Upper lobe of left lung (tissue), 6 donors: ENCODE results near the gene FGF16. TPM values are rescaled to one million over a fixed set of nuclear protein-coding genes. Genes with fewer than 3 reads are reported as not detected.

ENCODE experiments used
- ATAC-seq, 2 donors: fragments of 200-7000 bp; cut with Tn5 transposase; one replicate each; pipeline ENCODE4 v1.9.1; 2022; ENCODE audit warnings: mild to moderate bottlenecking in 2 of 2, moderate library complexity in 2 of 2; ENCODE audit not compliant: low FRiP score in 2 of 2
- DNase-seq, 2 donors: peaks; one replicate each; pipeline ENCODE4 v3.0.0-alpha.2; 2019 to 2020
- H3K27ac ChIP-seq, 4 donors: fragments of 200-600 bp; sonication (generic); one replicate each; pipeline ENCODE4 v1.5.1; 2016 to 2019
- H3K27me3 ChIP-seq, 4 donors: fragments of 200-600 bp; sonication (generic); one replicate each; pipeline ENCODE4 v1.5.1; 2017 to 2019
- H3K36me3 ChIP-seq, 4 donors: fragments of 200-600 bp; sonication (generic); one replicate each; pipeline ENCODE4 v1.5.1; 2016 to 2019
- H3K4me1 ChIP-seq, 4 donors: fragments of 200-600 bp; sonication (generic); one replicate each; pipeline ENCODE4 v1.5.1; 2018 to 2019
- H3K4me3 ChIP-seq, 4 donors: fragments of 200-600 bp; sonication (generic); one replicate each; pipeline ENCODE4 v1.5.1; 2017 to 2019; ENCODE audit warnings: mild to moderate bottlenecking in 2 of 4, moderate library complexity in 1 of 4
- H3K9me3 ChIP-seq, 4 donors: fragments of 200-600 bp; sonication (generic); one replicate each; pipeline ENCODE4 v1.5.1; 2018 to 2019
- CTCF ChIP-seq, 6 experiments: fragments of 450-650 bp in 4 of 6; fragments of 200-600 bp in 2 of 6; sonication (generic) in 2 of 6; IDR thresholded peaks; one replicate each; pipeline ENCODE4 v1.5.1; 2016 to 2019; ENCODE audit warnings: antibody characterized with exemption in 6 of 6
- EP300 ChIP-seq, 4 donors: sonication (generic); formaldehyde crosslinking; IDR thresholded peaks; one replicate each; pipeline ENCODE4 v1.5.1; 2017; ENCODE audit warnings: antibody characterized with exemption in 4 of 4, control low read depth in 2 of 4
- POLR2A ChIP-seq, 4 donors: fragments of 450-650 bp; IDR thresholded peaks; one replicate each; pipeline ENCODE4 v1.5.1; 2016 to 2017; ENCODE audit warnings: antibody characterized with exemption in 4 of 4, mild to moderate bottlenecking in 2 of 4
- POLR2AphosphoS5 ChIP-seq, 2 donors: sonication (generic); formaldehyde crosslinking; IDR thresholded peaks; one replicate each; pipeline ENCODE4 v1.5.1; 2017; ENCODE audit warnings: antibody characterized with exemption in 2 of 2
- WGBS, 2 donors: methylation state at CpG; one replicate each; pipeline ENCODE4 v1.1.5; 2017 to 2018; 5-methylcytosine and 5-hydroxymethylcytosine counted together
- total RNA-seq, 6 donors: library from RNA; depleted of rRNA in 4 of 6; stranded (reverse); fragments of >200 nt in 4 of 6; gene quantifications; one replicate each; pipeline versions ENCODE4 v1.1.0 to v1.2.1, GENCODE V29; 2016 to 2021
- donor health status: DM: no; HTN: no; CAD: no; lungs with moderate emphysema.
- donor health status: DM: no; HTN: yes; CAD: no; lungs with severe emphysema.

Gene FGF16
- total RNA-seq, 6 donors from 2014 or later = 0.20 TPM; not detected in 5

- H3K27me3 ChIP-seq = no peaks in the 10 kb centered on the region
- WGBS, 2 donors = 62% methylated on average over 3 of the region's 3 CpGs; no CpG with 5 or more reads in 1 of the 2 donors
- H3K9me3 ChIP-seq = no peaks in the 10 kb centered on the region
- DNase-seq = no peak
- ATAC-seq = no peak
- TF ChIP-seq POLR2A (IDR thresholded peaks at IDR 0.05) (no peak), CTCF (IDR thresholded peaks at IDR 0.05) (no peak), POLR2AphosphoS5 (IDR thresholded peaks at IDR 0.05) (no peak), EP300 (IDR thresholded peaks at IDR 0.05) (no peak)
- no peak overlapping the region for H3K27ac ChIP-seq
- no peak overlapping the region for H3K4me3 ChIP-seq
- H3K36me3 ChIP-seq = no peaks in the 10 kb centered on the region
- peaks cover 0 to 13% (median 7%) of the 10 kb centered on the region in 4 donors for H3K4me1 ChIP-seq
These were observed 3.2 kb downstream of the FGF16 start for GRCh38 chrX:77450415-77450814.

- DNase-seq (no peak), ATAC-seq (peak in 1 of 2 donors; percentile 80)
- Histone ChIP-seq H3K27ac (no peak overlapping the region), H3K4me1 (peaks cover 0 to 13% (median 4%) of the 10 kb centered on the region in 4 donors), H3K9me3 (no peaks in the 10 kb centered on the region), H3K4me3 (no peak overlapping the region), H3K27me3 (no peaks in the 10 kb centered on the region), H3K36me3 (no peaks in the 10 kb centered on the region)
- WGBS, 2 donors = 53 to 71% methylated on average over 1 of the region's 1 CpG
- TF ChIP-seq EP300 (IDR thresholded peaks at IDR 0.05) (no peak), POLR2A (IDR thresholded peaks at IDR 0.05) (no peak), CTCF (IDR thresholded peaks at IDR 0.05) (no peak), POLR2AphosphoS5 (IDR thresholded peaks at IDR 0.05) (no peak)
These were observed 3.8 kb downstream of the FGF16 start for GRCh38 chrX:77450996-77451395.

GRCh38 chrX:77453190-77453589 lies 6.0 kb downstream of the FGF16 start:
- no peak overlapping the region for H3K4me3 ChIP-seq
- TF ChIP-seq POLR2AphosphoS5 (IDR thresholded peaks at IDR 0.05) = no peak
- no peak for TF ChIP-seq EP300 (IDR thresholded peaks at IDR 0.05)
- TF ChIP-seq CTCF (IDR thresholded peaks at IDR 0.05) = no peak
- no peak for TF ChIP-seq POLR2A (IDR thresholded peaks at IDR 0.05)
- no peak overlapping the region for H3K27ac ChIP-seq
- no peaks in the 10 kb centered on the region for H3K4me1 ChIP-seq
- H3K9me3 ChIP-seq = no peaks in the 10 kb centered on the region
- WGBS, 2 donors = 68 to 82% methylated on average over 2 of the region's 2 CpGs
- no peak for DNase-seq
- no peak for ATAC-seq
- H3K27me3 ChIP-seq = no peaks in the 10 kb centered on the region
- no peaks in the 10 kb centered on the region for H3K36me3 ChIP-seq

- ATAC-seq (no peak), DNase-seq (no peak)
- H3K4me1 ChIP-seq = no peaks in the 10 kb centered on the region
- no peaks in the 10 kb centered on the region for H3K36me3 ChIP-seq
- 86% methylated on average over 2 of the region's 2 CpGs; no CpG with 5 or more reads in 1 of the 2 donors for WGBS, 2 donors
- no peaks in the 10 kb centered on the region for H3K27me3 ChIP-seq
- TF ChIP-seq CTCF (IDR thresholded peaks at IDR 0.05) = no peak
- no peak for TF ChIP-seq EP300 (IDR thresholded peaks at IDR 0.05)
- no peak overlapping the region for H3K27ac ChIP-seq
- no peak overlapping the region for H3K4me3 ChIP-seq
- H3K9me3 ChIP-seq = no peaks in the 10 kb centered on the region
These were observed 8.2 kb downstream of the FGF16 start for GRCh38 chrX:77455437-77455836.

- no peak overlapping the region for H3K27ac ChIP-seq
- TF ChIP-seq CTCF (IDR thresholded peaks at IDR 0.05) = no peak
- TF ChIP-seq EP300 (IDR thresholded peaks at IDR 0.05) = no peak
- no peak for TF ChIP-seq POLR2AphosphoS5 (IDR thresholded peaks at IDR 0.05)
- no peak for TF ChIP-seq POLR2A (IDR thresholded peaks at IDR 0.05)
- WGBS, 2 donors = 77 to 82% methylated on average over 5 of the region's 5 CpGs
- no peaks in the 10 kb centered on the region for H3K36me3 ChIP-seq
- DNase-seq (no peak), ATAC-seq (no peak)
- H3K27me3 ChIP-seq = no peaks in the 10 kb centered on the region
- H3K9me3 ChIP-seq = peaks cover 0 to 18% (median 0%) of the 10 kb centered on the region in 4 donors
- H3K4me1 ChIP-seq = no peaks in the 10 kb centered on the region
- H3K4me3 ChIP-seq = no peak overlapping the region
These were observed 36.9 kb downstream of the FGF16 start for GRCh38 chrX:77484045-77484444.
